ENCODE measurements around the gene B4GALT3.

GRCh38 chr1:161138431-161138830, 38.9 kb downstream of the B4GALT3 start:
- no peak for TF ChIP-seq POLR2A (IDR thresholded peaks at IDR 0.05; ENCODE audit: low read depth, low read length)
- TF ChIP-seq POLR2AphosphoS5 (IDR thresholded peaks at IDR 0.05; ENCODE audit: insufficient read depth, low read depth, low read length), result no peak
- TF ChIP-seq CTCF (IDR thresholded peaks at IDR 0.05; ENCODE audit: extremely low read depth in 1 of 2, insufficient read depth in 1 of 2, low read depth in 1 of 2, low read length in 2 of 2), result no peak
- no peak for TF ChIP-seq EZH2 (IDR thresholded peaks at IDR 0.05; ENCODE audit: borderline replicate concordance, low read depth, low read length, severe bottlenecking)
- TF ChIP-seq MAX (IDR thresholded peaks at IDR 0.05; ENCODE audit: insufficient read depth, insufficient read length), result no peak
- no peak for TF ChIP-seq MYC (IDR thresholded peaks at IDR 0.05; ENCODE audit: low read depth, low read length)
- no peak for TF ChIP-seq FOS (IDR thresholded peaks at IDR 0.05; ENCODE audit: borderline replicate concordance, insufficient read depth, low read length)
